Prostate gland (tissue), 2 donors: ENCODE results near the gene FAF2. TPM values are rescaled to one million over a fixed set of nuclear protein-coding genes. Genes with fewer than 3 reads are reported as not detected.

Source experiments
- DNase-seq: peaks from one replicate; pipeline ENCODE4 v3.0.0-alpha.2; 2019; ENCODE audit warnings: low spot score
- H3K27ac ChIP-seq, 2 donors: fragments of 200-600 bp; sonication (generic); 2 replicates each; pipeline ENCODE4 v1.5.1; 2017 to 2019
- H3K27me3 ChIP-seq: fragments of 200-600 bp; sonication (generic); replicated peaks from 2 replicates; pipeline ENCODE4 v1.5.1; 2019; ENCODE audit not compliant: insufficient read depth
- H3K36me3 ChIP-seq, 2 donors: fragments of 200-600 bp; sonication (generic); 1 replicate in 1 of 2; 2 replicates in 1 of 2; pipeline versions ENCODE4 v1.5.1 to v1.8.1; 2017 to 2019
- H3K4me1 ChIP-seq: fragments of 200-600 bp; sonication (generic); replicated peaks from 2 replicates; pipeline ENCODE4 v1.5.1; 2019
- H3K4me3 ChIP-seq, 2 donors: fragments of 200-600 bp; sonication (generic); 2 replicates each; pipeline ENCODE4 v1.5.1; 2017 to 2019
- H3K9me3 ChIP-seq: fragments of 200-600 bp; sonication (generic); 2 replicates; pipeline ENCODE4 v1.5.1; 2017
- CTCF ChIP-seq, 4 experiments: fragments of 200-600 bp in 2 of 4; fragments of 450-650 bp in 2 of 4; sonication (generic) in 2 of 4; IDR thresholded peaks; 1 replicate in 3 of 4; 2 replicates in 1 of 4; pipeline ENCODE4 v1.5.1; 2016 to 2019; ENCODE audit warnings: antibody characterized with exemption in 4 of 4, mild to moderate bottlenecking in 2 of 4, moderate library complexity in 2 of 4
- POLR2A ChIP-seq: fragments of 450-650 bp; IDR thresholded peaks from one replicate; pipeline ENCODE4 v1.6.1; 2016; ENCODE audit warnings: antibody characterized with exemption, mild to moderate bottlenecking
- POLR2AphosphoS5 ChIP-seq: sonication (generic); formaldehyde crosslinking; IDR thresholded peaks from one replicate; pipeline ENCODE4 v1.6.1; 2017; ENCODE audit warnings: antibody characterized with exemption
- WGBS: methylation state at CpG from one replicate; pipeline ENCODE4 v1.1.5; 2018; 5-methylcytosine and 5-hydroxymethylcytosine counted together
- intact Hi-C: fragments of 100-400 bp; cut with DNase I; formaldehyde crosslinking; loops from one replicate; pipeline ENCODE4 v1.14.2; 2022
- total RNA-seq, 2 donors: library from RNA; depleted of rRNA; stranded (reverse); fragments of >200 nt; gene quantifications; one replicate each; pipeline ENCODE4 v1.1.0, GENCODE V29; 2016

FAF2 gene
- total RNA-seq, 2 donors from 2014 or later, result 36.8 to 43.5 TPM

- Histone ChIP-seq H3K4me3 (no peak overlapping the region), H3K9me3 (no peaks in the 10 kb centered on the region), H3K4me1 (peaks cover 13% of the 10 kb centered on the region), H3K27me3 (no peaks in the 10 kb centered on the region), H3K36me3 (no peaks in the 10 kb centered on the region), H3K27ac (no peak overlapping the region)
- intact Hi-C loops, result loop anchor here (5.0 kb wide), 1 partner anchor 122 kb away; the partner anchor contains the start of gene CLTB
- no peak for DNase-seq
- WGBS, result 21% methylated on average over 5 of the region's 5 CpGs
- no peak for TF ChIP-seq CTCF (IDR thresholded peaks at IDR 0.05)
- TF ChIP-seq POLR2A, result no peak
- no peak for TF ChIP-seq POLR2AphosphoS5
Observed at GRCh38 chr5:176538989-176539384, 90.8 kb downstream of the FAF2 start.

- intact Hi-C loops, result no loop called here
- Histone ChIP-seq H3K4me3 (no peak overlapping the region), H3K27ac (no peak overlapping the region), H3K4me1 (no peaks in the 10 kb centered on the region), H3K27me3 (no peaks in the 10 kb centered on the region), H3K36me3 (no peaks in the 10 kb centered on the region), H3K9me3 (no peaks in the 10 kb centered on the region)
- 83% methylated on average over 8 of the region's 8 CpGs for WGBS
- DNase-seq, result no peak
- TF ChIP-seq POLR2AphosphoS5 (no peak), POLR2A (no peak), CTCF (IDR thresholded peaks at IDR 0.05) (no peak)
Observed at GRCh38 chr5:176540476-176540899, 92.3 kb downstream of the FAF2 start.

DNA sequence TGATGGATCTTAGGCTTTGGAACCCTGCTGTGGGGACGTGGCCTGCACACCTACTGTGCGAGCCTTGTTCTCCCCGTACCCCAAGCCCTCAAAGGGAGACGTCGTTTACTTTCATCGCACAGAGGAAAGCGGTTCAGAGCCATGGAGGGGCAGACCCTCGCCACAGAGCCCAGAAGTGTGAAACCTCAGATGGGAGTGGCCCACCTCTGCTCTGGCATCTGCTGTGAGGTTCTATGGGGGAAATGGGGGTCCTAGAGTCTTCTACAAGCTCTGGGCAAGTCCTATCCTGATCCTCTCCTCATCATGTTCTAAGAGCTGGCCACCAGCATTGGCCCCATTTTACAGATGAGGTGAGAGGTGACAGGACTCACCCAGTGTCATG is 92.8 kb downstream of the FAF2 start:
- 94% methylated on average over 8 of the region's 8 CpGs for WGBS
- no peaks in the 10 kb centered on the region for H3K4me1 ChIP-seq
- H3K9me3 ChIP-seq, result no peaks in the 10 kb centered on the region
- H3K27me3 ChIP-seq, result no peaks in the 10 kb centered on the region
- DNase-seq, result no peak
- no peaks in the 10 kb centered on the region for H3K36me3 ChIP-seq
- H3K27ac ChIP-seq, result peak overlapping the region in 1 of 2 donors; percentile 72
- TF ChIP-seq CTCF (IDR thresholded peaks at IDR 0.05) (no peak), POLR2A (no peak), POLR2AphosphoS5 (no peak)
- intact Hi-C loops, result no loop called here
- H3K4me3 ChIP-seq, result no peak overlapping the region

DNA sequence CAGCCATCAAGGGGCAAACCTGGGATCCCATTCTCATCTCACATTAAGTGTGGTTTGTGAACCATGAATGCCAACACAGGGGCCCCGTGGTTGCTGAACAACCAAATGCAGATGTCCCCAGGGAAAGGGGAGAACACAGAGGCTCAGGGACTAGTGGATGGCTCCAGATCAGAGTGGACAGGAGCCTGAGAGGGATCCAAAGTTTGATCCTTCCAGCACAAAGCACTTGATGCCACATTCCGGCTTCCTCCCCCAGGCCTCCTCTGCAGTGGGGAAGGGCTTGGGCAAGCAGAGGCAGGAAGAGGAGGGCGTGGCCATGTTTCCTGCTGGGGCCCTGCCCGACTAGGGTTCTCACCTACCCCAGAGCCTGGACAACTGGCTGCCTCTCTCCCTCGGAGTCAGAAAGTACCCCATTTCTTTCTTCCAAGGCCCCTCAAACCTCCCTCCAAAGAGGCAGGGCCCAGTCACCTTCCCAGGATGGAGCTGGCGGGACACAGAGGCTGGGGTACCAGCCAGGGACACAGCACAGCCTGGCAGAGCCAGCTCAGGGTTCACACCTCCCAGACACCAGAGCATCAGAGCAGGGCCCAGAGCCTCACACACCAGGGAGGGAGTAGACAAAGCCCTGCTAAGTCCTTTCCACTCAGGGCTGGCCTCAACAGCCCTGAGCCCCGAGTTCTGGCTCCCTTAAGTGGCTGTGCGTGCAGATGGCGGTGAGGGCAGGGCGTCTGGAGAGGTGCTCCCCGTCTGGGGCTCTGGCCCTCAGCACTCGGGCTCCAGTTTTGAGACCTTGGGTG is 93.4 kb downstream of the FAF2 start:
- Histone ChIP-seq H3K36me3 (no peaks in the 10 kb centered on the region), H3K9me3 (no peaks in the 10 kb centered on the region), H3K4me1 (no peaks in the 10 kb centered on the region), H3K27me3 (no peaks in the 10 kb centered on the region), H3K27ac (peak overlapping the region; percentile 50 to 72), H3K4me3 (no peak overlapping the region)
- peak; percentile 62 for DNase-seq
- WGBS, result 58% methylated on average over 12 of the region's 12 CpGs
- TF ChIP-seq CTCF (IDR thresholded peaks at IDR 0.05) (no peak), POLR2AphosphoS5 (peak; percentile 42), POLR2A (peak; percentile 62)
- intact Hi-C loops, result no loop called here

DNA sequence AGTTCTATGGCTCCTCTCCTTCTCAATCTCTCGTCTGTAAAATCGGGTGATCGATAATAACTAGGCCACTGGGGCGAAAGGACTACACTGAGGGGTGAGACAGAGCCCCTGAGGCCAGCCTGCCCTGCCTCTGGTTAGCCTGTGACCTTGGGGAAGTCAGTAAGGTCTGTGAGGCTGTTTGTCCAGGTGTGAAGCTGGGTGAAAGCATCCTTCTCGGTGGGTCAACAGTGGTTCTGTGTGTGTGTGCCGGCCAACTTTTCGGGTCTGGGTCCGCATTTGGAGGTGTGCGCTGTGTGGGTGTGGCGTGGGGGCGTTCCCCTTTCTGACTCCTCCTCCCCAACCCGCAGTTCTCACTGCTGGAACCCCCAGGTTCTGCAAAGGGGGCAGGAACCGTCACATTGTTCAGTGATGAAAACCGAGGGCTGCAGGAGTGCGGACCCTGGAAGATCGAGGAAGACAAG is 94.0 kb downstream of the FAF2 start:
- H3K27me3 ChIP-seq, result no peaks in the 10 kb centered on the region
- DNase-seq, result no peak
- peak overlapping the region; percentile 45 to 52 for H3K4me3 ChIP-seq
- no peaks in the 10 kb centered on the region for H3K4me1 ChIP-seq
- H3K36me3 ChIP-seq, result no peaks in the 10 kb centered on the region
- 69% methylated on average over 16 of the region's 16 CpGs for WGBS
- TF ChIP-seq POLR2AphosphoS5, result no peak
- no peak for TF ChIP-seq CTCF (IDR thresholded peaks at IDR 0.05)
- no peak for TF ChIP-seq POLR2A
- H3K27ac ChIP-seq, result peak overlapping the region; percentile 62 to 72
- intact Hi-C loops, result no loop called here
- no peaks in the 10 kb centered on the region for H3K9me3 ChIP-seq
